ENCODE measurements around the gene TAF7L. TPM values are rescaled to one million over a fixed set of nuclear protein-coding genes. Genes with fewer than 3 reads are reported as not detected.

TAF7L gene
- total and polyA plus RNA-seq, 2 donors (not counting 1 experiment from before 2014, with no cell fraction given), result 0.10 TPM; not detected in 1

DNA sequence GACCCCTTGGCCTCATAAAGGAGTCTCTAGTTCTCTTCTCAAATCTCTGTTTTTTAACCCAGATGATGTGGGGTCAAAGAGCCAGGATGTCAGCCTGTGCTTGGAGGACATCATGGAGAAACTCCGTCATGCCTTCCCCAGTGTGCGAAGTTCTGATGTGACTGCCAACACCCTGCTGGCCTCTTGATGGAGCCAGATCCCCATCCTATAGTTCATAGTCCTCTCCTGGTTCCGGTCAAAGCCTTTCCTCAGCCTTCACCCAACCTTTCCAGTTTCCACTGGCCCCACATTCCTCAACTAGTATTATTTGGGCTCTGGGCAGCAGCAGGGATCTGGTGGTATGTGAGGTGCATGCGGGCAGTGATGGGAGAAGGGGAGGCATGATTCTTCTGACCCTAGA is 30.7 kb downstream of the TAF7L start:
- Histone ChIP-seq H3K4me3 (ENCODE audit: control extremely low read depth in 1 of 5, extremely low read depth in 1 of 5, insufficient read depth in 1 of 5, low read depth in 2 of 5, low read length in 4 of 5) (no peak overlapping the region), H3K9ac (ENCODE audit: low read length) (no peak overlapping the region), H3K27me3 (replicated peaks in 1 of 4; ENCODE audit: control extremely low read depth in 1 of 4, control insufficient read depth in 3 of 4, insufficient read depth in 4 of 4, low read length in 3 of 4) (no peaks in the 10 kb centered on the region), H2AFZ (ENCODE audit: insufficient read depth, low read depth, low read length, poor library complexity, severe bottlenecking) (no peak overlapping the region), H3K36me3 (replicated peaks in 1 of 2; ENCODE audit: control extremely low read depth in 1 of 2, control insufficient read depth in 1 of 2, extremely low read depth in 1 of 2, insufficient read depth in 2 of 2, low read length in 1 of 2) (no peaks in the 10 kb centered on the region), H4K20me1 (ENCODE audit: control insufficient read depth, insufficient read depth, low read length, poor library complexity, severe bottlenecking) (no peaks in the 10 kb centered on the region), H3K4me2 (replicated peaks; ENCODE audit: low read depth, low read length, poor library complexity, severe bottlenecking) (no peak overlapping the region), H3K9me3 (ENCODE audit: control extremely low read depth in 1 of 3, control insufficient read depth in 2 of 3, insufficient read depth in 1 of 3, low read length in 2 of 3) (no peaks in the 10 kb centered on the region), H3K79me2 (ENCODE audit: control insufficient read depth, insufficient read depth, low read length) (no peaks in the 10 kb centered on the region), H3K27ac (ENCODE audit: low read length in 2 of 2) (no peak overlapping the region), H3K4me1 (ENCODE audit: control insufficient read depth in 2 of 2, insufficient read depth in 2 of 2, low read length in 2 of 2) (no peaks in the 10 kb centered on the region)
- TF ChIP-seq EZH2 (IDR thresholded peaks at IDR 0.05; ENCODE audit: borderline replicate concordance, insufficient read depth, low read depth, low read length, poor library complexity, severe bottlenecking), result no peak
- TF ChIP-seq, protein P1, sequence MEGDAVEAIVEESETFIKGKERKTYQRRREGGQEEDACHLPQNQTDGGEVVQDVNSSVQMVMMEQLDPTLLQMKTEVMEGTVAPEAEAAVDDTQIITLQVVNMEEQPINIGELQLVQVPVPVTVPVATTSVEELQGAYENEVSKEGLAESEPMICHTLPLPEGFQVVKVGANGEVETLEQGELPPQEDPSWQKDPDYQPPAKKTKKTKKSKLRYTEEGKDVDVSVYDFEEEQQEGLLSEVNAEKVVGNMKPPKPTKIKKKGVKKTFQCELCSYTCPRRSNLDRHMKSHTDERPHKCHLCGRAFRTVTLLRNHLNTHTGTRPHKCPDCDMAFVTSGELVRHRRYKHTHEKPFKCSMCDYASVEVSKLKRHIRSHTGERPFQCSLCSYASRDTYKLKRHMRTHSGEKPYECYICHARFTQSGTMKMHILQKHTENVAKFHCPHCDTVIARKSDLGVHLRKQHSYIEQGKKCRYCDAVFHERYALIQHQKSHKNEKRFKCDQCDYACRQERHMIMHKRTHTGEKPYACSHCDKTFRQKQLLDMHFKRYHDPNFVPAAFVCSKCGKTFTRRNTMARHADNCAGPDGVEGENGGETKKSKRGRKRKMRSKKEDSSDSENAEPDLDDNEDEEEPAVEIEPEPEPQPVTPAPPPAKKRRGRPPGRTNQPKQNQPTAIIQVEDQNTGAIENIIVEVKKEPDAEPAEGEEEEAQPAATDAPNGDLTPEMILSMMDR (IDR thresholded peaks at IDR 0.05), result no peak
- ChIA-PET POLR2A (no interaction called here), CTCF (no interaction called here)
- H3K4me1 Mint-ChIP-seq, result peaks cover 2% of the 10 kb centered on the region
- no peaks in the 10 kb centered on the region for H3K9me3 Mint-ChIP-seq (ENCODE audit: insufficient read depth)
- H3K4me3 Mint-ChIP-seq, result no peak overlapping the region
- no peaks in the 10 kb centered on the region for H3K27me3 Mint-ChIP-seq
- DNase-seq (no peak), ATAC-seq (ENCODE audit: low read depth) (no peak)
- intact Hi-C loops (cut with micrococcal nuclease), result no loop called here
- no peak overlapping the region for H3K27ac Mint-ChIP-seq
- WGBS (ENCODE audit: insufficient coverage), result no CpG with 5 or more reads among the region's 4 CpGs

DNA sequence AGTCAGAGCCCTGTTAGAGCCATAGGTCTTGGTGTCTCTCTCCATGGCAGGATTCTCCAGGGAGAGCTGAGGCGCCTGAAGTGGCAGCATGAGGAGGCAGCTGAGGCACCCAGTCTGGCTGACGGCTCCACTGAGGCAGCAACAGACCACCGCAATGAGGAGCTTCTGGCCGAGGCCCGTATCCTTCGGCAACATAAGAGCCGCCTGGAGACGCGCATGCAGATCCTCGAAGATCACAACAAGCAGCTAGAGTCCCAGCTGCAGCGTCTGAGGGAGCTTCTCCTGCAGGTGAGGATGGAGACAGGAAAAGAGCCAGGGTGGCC is 32.9 kb downstream of the TAF7L start:
- H3K9me3 Mint-ChIP-seq (ENCODE audit: insufficient read depth), result no peaks in the 10 kb centered on the region
- POLR2A ChIA-PET, result no interaction called here
- no peak for TF ChIP-seq EZH2 (IDR thresholded peaks at IDR 0.05; ENCODE audit: borderline replicate concordance, insufficient read depth, low read depth, low read length, poor library complexity, severe bottlenecking)
- TF ChIP-seq, protein P1 (IDR thresholded peaks at IDR 0.05), result no peak

More for the DNA sequence above, 32.9 kb downstream of the TAF7L start:
- CTCF ChIA-PET, result no interaction called here
- H3K27ac Mint-ChIP-seq, result no peak overlapping the region
- no peaks in the 10 kb centered on the region for H3K79me2 ChIP-seq (ENCODE audit: control insufficient read depth, insufficient read depth, low read length)
- no peaks in the 10 kb centered on the region for H3K9me3 ChIP-seq (ENCODE audit: control extremely low read depth in 1 of 3, control insufficient read depth in 2 of 3, insufficient read depth in 1 of 3, low read length in 2 of 3)
- H3K27me3 ChIP-seq (replicated peaks in 1 of 4; ENCODE audit: control extremely low read depth in 1 of 4, control insufficient read depth in 3 of 4, insufficient read depth in 4 of 4, low read length in 3 of 4), result no peaks in the 10 kb centered on the region
- H3K4me1 ChIP-seq (ENCODE audit: control insufficient read depth in 2 of 2, insufficient read depth in 2 of 2, low read length in 2 of 2), result no peaks in the 10 kb centered on the region
- intact Hi-C loops (cut with micrococcal nuclease), result no loop called here
- no peak overlapping the region for H3K9ac ChIP-seq (ENCODE audit: low read length)
- H3K27me3 Mint-ChIP-seq, result no peaks in the 10 kb centered on the region
- H3K4me3 Mint-ChIP-seq, result no peak overlapping the region
- DNase-seq, result no peak
- peaks cover 2% of the 10 kb centered on the region for H3K4me1 Mint-ChIP-seq
- WGBS (ENCODE audit: insufficient coverage), result 97% methylated on average over 7 of the region's 11 CpGs
- no peaks in the 10 kb centered on the region for H4K20me1 ChIP-seq (ENCODE audit: control insufficient read depth, insufficient read depth, low read length, poor library complexity, severe bottlenecking)
- no peak overlapping the region for H3K4me3 ChIP-seq (ENCODE audit: control extremely low read depth in 1 of 5, extremely low read depth in 1 of 5, insufficient read depth in 1 of 5, low read depth in 2 of 5, low read length in 4 of 5)
- ATAC-seq (ENCODE audit: low read depth), result no peak
- no peak overlapping the region for H3K4me2 ChIP-seq (replicated peaks; ENCODE audit: low read depth, low read length, poor library complexity, severe bottlenecking)
- H2AFZ ChIP-seq (ENCODE audit: insufficient read depth, low read depth, low read length, poor library complexity, severe bottlenecking), result no peak overlapping the region
- no peaks in the 10 kb centered on the region for H3K36me3 ChIP-seq (replicated peaks in 1 of 2; ENCODE audit: control extremely low read depth in 1 of 2, control insufficient read depth in 1 of 2, extremely low read depth in 1 of 2, insufficient read depth in 2 of 2, low read length in 1 of 2)
- H3K27ac ChIP-seq (ENCODE audit: low read length in 2 of 2), result no peak overlapping the region
